Measurements from ENCODE around the gene TMEM138.
"Not testable (repeated sequence)": the region's sequence is repeated elsewhere in the genome, so short reads cannot be mapped to it uniquely, and the experiment has no call there.

The TMEM138 gene

DNA sequence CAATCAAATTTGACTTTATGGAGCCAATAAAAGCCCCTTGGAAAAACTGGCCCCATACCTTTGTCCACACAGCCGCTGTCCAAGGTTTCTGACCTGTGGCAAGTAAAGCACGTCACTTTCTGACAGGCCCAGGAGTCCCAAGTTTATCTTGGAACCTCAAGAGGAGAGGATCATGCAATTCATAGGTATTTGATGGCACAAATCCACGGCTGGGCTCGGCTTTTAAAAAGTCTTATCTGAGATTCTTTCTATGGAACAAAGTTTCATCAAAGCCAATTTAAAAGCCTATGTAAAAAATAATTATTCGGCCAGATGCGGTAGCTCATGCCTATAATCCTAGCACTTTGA, 13.6 kb downstream of the TMEM138 start:
- DNase-seq (ENCODE audit: low read depth), result no peak
- TF ChIP-seq, protein P1, sequence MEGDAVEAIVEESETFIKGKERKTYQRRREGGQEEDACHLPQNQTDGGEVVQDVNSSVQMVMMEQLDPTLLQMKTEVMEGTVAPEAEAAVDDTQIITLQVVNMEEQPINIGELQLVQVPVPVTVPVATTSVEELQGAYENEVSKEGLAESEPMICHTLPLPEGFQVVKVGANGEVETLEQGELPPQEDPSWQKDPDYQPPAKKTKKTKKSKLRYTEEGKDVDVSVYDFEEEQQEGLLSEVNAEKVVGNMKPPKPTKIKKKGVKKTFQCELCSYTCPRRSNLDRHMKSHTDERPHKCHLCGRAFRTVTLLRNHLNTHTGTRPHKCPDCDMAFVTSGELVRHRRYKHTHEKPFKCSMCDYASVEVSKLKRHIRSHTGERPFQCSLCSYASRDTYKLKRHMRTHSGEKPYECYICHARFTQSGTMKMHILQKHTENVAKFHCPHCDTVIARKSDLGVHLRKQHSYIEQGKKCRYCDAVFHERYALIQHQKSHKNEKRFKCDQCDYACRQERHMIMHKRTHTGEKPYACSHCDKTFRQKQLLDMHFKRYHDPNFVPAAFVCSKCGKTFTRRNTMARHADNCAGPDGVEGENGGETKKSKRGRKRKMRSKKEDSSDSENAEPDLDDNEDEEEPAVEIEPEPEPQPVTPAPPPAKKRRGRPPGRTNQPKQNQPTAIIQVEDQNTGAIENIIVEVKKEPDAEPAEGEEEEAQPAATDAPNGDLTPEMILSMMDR (IDR thresholded peaks at IDR 0.05; ENCODE audit: low read length, missing control alignments), result no peak
- no peak overlapping the region for H3K4me3 ChIP-seq (replicated peaks; ENCODE audit: low read depth, low read length)

DNA sequence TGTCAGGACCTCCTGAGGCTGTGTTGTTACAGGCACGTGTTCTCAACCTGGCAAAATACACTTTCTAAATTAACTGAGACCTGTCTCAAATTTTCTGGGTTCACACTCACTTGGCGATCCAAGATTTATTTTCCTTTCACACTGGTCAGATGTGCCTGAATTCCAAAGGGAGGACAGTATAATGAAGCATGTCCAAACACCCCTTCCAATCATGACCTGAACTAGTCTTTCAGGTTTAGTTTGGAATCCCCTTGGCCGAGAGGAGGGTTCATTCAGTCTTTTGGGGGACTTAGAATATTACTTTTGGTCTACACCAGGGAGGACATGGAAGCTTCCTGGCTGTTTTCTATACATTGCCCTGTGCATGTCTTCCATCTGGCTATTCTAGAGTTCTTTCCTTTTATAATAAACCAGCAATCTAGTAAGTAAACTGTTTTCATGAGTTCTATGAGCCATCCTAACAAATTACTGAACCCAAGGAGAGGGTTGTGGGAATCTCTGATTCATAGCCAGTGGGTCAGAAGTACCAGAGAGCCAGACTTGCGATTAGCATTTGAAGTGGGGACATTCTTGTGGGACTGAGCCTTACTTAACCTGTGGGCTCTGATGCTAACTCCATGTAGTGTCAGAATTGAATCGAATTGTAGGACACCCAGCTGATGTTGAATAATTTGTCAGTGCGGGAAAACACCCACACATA, 15.4 kb downstream of the TMEM138 start:
- no peak overlapping the region for H3K4me3 ChIP-seq (replicated peaks; ENCODE audit: low read depth, low read length)
- DNase-seq (ENCODE audit: low read depth), result no peak
- TF ChIP-seq, protein P1 (IDR thresholded peaks at IDR 0.05; ENCODE audit: low read length, missing control alignments), result no peak

DNA sequence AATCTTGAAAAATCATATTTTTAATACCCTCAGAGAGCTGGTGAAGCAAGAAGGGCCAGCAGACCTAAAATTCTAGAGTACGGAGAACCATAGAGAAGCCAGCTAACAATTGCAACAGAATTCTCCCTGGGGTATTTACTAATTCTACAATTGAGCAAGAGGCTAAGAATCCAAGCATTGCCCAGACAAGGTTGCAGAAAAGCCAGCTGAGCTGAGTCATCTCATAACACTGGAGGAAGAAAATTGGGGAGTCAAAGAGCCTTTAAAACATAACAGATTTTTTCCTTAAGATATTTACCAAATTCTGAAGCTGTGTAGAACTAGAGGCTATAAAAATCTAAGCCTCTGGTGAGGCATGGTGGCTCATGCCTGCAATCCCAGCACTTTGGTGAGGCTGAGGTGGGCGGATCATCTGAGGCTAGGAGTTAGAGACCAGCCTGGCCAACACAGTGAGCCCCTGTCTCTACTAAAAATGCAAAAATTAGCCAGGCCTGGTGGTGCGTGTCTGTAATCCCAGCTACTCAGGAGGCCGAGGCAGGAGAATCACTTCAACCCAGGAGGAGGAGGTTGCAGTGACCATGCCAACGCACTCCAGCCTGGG, 16.6 kb downstream of the TMEM138 start:
- TF ChIP-seq, protein P1 (IDR thresholded peaks at IDR 0.05; ENCODE audit: low read length, missing control alignments), result no peak
- H3K4me3 ChIP-seq (replicated peaks; ENCODE audit: low read depth, low read length), result no peak overlapping the region
- peak; percentile 97 for DNase-seq (ENCODE audit: low read depth)

- no peak overlapping the region for H3K4me3 ChIP-seq (replicated peaks; ENCODE audit: low read depth, low read length)
- TF ChIP-seq, protein P1 (IDR thresholded peaks at IDR 0.05; ENCODE audit: low read length, missing control alignments), result no peak
- DNase-seq (ENCODE audit: low read depth), result no peak
Observed at GRCh38 chr11:61380884-61381283, 18.7 kb downstream of the TMEM138 start.

GRCh38 chr11:61383859-61384258, 21.7 kb downstream of the TMEM138 start:
- not testable (repeated sequence) for DNase-seq (ENCODE audit: low read depth); H3K4me3 ChIP-seq (replicated peaks; ENCODE audit: low read depth, low read length)

GRCh38 chr11:61384271-61385242, 22.4 kb downstream of the TMEM138 start:
- H3K4me3 ChIP-seq (replicated peaks; ENCODE audit: low read depth, low read length), result no peak overlapping the region
- TF ChIP-seq, protein P1 (IDR thresholded peaks at IDR 0.05; ENCODE audit: low read length, missing control alignments), result peak; percentile 42
- DNase-seq (ENCODE audit: low read depth), result peak; percentile 42

- no peak overlapping the region for H3K4me3 ChIP-seq (replicated peaks; ENCODE audit: low read depth, low read length)
- TF ChIP-seq, protein P1 (IDR thresholded peaks at IDR 0.05; ENCODE audit: low read length, missing control alignments), result no peak
- DNase-seq (ENCODE audit: low read depth), result no peak
Observed at GRCh38 chr11:61390161-61390560, 28.0 kb downstream of the TMEM138 start.
